UCSD-AML1 (cell line): Measurements from ENCODE around the gene SPINT3.

Source experiments
- DNase-seq: peaks from one replicate; lab custom pipeline; 2025; ENCODE audit not compliant: unreplicated experiment; lab: John Stamatoyannopoulos, UW

SPINT3 gene

DNA sequence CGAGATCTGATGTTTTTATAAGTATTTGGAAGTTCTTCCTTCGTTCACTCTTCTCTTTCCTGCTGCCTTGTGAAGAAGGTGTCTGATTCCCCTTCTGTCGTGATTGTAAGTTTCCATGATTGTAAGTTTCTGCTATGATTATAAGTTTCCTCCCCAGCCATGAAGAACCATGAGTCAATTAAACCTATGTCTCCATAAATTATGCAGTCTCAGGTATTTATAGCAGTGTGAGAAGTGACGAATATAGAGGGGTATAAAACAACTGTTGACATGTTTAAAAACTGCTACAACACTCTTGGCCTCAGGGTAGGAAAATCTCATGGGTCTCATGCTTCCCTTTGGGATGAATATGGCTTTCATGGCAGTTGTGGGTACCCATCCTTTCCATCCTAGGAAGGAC lies 51.7 kb downstream of the SPINT3 start:
- DNase-seq: no peak

DNA sequence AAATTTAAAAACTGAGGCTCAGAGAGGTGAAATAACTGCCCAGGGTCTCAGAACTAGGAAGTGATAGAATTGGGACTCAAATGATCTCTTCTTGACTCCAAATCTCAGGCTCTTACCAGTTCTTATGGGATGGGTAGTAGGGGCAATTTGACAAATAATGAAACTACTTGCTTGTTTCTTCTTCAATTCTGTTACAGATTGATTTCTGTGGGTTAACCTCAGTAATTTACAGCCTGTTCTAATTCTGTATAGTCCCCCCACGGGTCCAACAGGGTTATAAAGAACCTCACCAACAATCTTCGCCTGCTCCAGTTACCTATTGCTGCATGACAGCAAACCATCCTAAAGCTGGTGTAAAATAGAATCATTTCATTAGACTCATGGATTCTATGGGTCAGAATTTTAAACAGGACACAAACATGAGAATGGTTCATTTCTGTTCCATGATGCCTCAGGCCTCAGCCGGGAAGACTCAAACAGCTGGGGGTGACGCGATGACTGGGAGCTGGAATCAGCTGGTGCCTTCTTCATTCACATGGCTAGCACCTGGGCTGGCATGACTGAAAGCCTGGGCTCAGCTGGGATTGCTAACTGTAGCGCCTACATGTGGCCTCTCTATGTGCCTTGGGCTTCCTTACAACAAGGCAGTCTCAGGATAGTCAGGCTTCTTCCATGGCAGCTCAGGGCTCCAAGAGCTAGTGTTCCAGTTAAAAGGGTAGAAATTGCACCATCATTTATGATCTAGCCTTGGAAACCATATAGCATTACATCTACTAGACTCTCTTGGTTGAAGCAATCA lies 52.5 kb downstream of the SPINT3 start:
- no peak for DNase-seq
